ENCODE results near the gene XKR7. TPM values are rescaled to one million over a fixed set of nuclear protein-coding genes. Genes with fewer than 3 reads are reported as not detected.

XKR7 gene
- total and polyA plus RNA-seq, 4 donors, result 0.02 to 0.12 (median 0.05) TPM

DNA sequence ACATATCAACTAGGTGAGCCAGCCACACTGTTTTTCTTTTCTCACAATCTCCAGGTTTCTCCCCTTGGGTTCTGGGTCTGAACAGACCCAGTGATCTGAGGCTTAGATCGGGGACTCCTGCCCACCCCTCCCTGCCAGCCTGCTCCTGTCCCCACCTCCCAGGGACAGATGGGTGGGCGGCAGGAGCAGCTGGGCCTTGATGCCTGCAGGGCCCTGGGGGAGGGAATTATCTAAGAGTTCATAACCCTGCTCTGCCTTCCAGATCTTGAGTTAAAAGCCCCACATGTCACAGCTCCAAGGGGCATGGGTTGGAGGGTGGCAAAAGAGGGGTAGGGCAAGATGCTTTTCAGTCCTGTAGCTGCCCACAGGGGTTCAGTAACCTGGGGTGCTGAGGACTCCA, 5.2 kb upstream of the XKR7 start:
- H3K36me3 ChIP-seq (ENCODE audit: control insufficient read depth in 4 of 4, insufficient read depth in 4 of 4, low read length in 4 of 4), result no peaks in the 10 kb centered on the region
- WGBS, 2 donors, result 52 to 79% methylated on average over 2 of the region's 2 CpGs
- TF ChIP-seq, protein P1, sequence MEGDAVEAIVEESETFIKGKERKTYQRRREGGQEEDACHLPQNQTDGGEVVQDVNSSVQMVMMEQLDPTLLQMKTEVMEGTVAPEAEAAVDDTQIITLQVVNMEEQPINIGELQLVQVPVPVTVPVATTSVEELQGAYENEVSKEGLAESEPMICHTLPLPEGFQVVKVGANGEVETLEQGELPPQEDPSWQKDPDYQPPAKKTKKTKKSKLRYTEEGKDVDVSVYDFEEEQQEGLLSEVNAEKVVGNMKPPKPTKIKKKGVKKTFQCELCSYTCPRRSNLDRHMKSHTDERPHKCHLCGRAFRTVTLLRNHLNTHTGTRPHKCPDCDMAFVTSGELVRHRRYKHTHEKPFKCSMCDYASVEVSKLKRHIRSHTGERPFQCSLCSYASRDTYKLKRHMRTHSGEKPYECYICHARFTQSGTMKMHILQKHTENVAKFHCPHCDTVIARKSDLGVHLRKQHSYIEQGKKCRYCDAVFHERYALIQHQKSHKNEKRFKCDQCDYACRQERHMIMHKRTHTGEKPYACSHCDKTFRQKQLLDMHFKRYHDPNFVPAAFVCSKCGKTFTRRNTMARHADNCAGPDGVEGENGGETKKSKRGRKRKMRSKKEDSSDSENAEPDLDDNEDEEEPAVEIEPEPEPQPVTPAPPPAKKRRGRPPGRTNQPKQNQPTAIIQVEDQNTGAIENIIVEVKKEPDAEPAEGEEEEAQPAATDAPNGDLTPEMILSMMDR (IDR thresholded peaks at IDR 0.05; ENCODE audit: control extremely low read depth, extremely low read depth), result no peak
- DNase-seq, result no peak
- H3K4me1 ChIP-seq (ENCODE audit: control insufficient read depth in 5 of 5, insufficient read depth in 5 of 5, low read length in 5 of 5), result no peaks in the 10 kb centered on the region
- ATAC-seq (ENCODE audit: insufficient read depth, low FRiP score), result no peak
- H3K4me3 ChIP-seq, result no peak overlapping the region
- H3K9me3 ChIP-seq (ENCODE audit: control insufficient read depth in 4 of 4, insufficient read depth in 3 of 4, low read length in 3 of 4), result peaks cover 0 to 2% (median 0%) of the 10 kb centered on the region in 4 donors
- H3K27me3 ChIP-seq (ENCODE audit: control insufficient read depth in 3 of 3, insufficient read depth in 3 of 3, low read length in 2 of 3), result peaks cover 3 to 14% (median 5%) of the 10 kb centered on the region in 3 donors
- no peak overlapping the region for H3K9ac ChIP-seq (ENCODE audit: insufficient read depth in 1 of 2, low read length in 2 of 2)
- no peak overlapping the region for H3K27ac ChIP-seq (ENCODE audit: low read depth in 1 of 2, low read length in 1 of 2)

DNA sequence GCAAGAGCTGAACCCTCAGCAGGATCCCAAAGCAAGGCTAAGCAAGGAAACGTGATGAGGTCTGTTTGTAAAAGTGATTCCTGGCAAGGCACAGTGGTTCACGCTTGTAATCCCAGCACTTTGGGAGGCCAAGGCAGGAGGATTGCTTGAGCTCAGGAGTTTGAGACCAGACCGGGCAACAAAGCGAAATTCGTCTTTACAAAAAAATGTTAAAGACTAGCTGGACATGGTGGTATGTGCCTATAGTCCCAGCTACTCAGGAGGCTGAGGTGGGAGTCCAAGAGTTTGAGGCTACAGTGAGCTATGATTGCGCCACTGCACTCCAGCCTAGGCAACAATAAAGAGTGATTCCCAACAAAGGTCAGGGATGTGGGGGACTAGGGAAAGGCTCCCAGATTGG, 4.1 kb upstream of the XKR7 start:
- Histone ChIP-seq H3K9me3 (ENCODE audit: control insufficient read depth in 4 of 4, insufficient read depth in 3 of 4, low read length in 3 of 4) (peaks cover 0 to 2% (median 0%) of the 10 kb centered on the region in 4 donors), H3K4me3 (no peak overlapping the region), H3K9ac (ENCODE audit: insufficient read depth in 1 of 2, low read length in 2 of 2) (no peak overlapping the region), H3K27ac (ENCODE audit: low read depth in 1 of 2, low read length in 1 of 2) (no peak overlapping the region), H3K36me3 (ENCODE audit: control insufficient read depth in 4 of 4, insufficient read depth in 4 of 4, low read length in 4 of 4) (no peaks in the 10 kb centered on the region), H3K27me3 (ENCODE audit: control insufficient read depth in 3 of 3, insufficient read depth in 3 of 3, low read length in 2 of 3) (peaks cover 3 to 14% (median 5%) of the 10 kb centered on the region in 3 donors), H3K4me1 (ENCODE audit: control insufficient read depth in 5 of 5, insufficient read depth in 5 of 5, low read length in 5 of 5) (peaks cover 0 to 6% (median 0%) of the 10 kb centered on the region in 5 donors)
- no peak for DNase-seq
- WGBS, 2 donors, result 72 to 82% methylated on average over 6 of the region's 6 CpGs
- TF ChIP-seq, protein P1 (IDR thresholded peaks at IDR 0.05; ENCODE audit: control extremely low read depth, extremely low read depth), result no peak
- ATAC-seq (ENCODE audit: insufficient read depth, low FRiP score), result no peak

DNA sequence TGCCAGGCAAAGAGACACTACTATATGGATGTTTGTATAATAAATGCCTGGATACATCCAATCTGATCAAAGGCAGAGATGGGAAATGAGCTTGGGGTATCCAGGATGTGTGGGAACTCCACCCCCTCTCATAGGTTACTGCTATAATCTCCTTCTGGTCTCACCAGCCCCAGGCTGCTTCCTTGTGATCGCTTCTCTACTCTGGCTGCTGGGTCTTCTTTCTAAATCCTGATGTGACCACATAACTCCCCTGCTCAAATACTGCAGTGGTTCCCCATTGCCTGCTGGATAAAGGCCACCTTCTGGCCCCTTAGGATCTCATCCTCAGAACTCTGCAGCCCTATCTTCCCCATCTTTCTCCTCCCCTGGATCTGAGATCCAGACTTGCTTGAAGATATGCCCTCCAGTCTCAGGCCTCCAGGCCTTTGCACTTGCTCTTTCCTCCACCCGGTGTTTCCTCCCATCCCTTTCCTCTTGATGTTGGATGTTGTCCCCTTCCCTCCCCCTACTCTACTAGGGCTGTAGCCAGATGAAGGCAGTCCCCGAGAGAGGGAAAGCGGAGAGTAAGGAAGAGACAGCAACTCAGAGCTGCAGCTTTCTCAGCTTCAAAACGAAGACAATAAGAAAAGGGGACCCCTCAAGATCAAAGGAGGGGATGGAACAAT, 828 bp upstream of the XKR7 start:
- 9 to 10% methylated on average over 5 of the region's 5 CpGs for WGBS, 2 donors
- DNase-seq, result no peak
- H3K27me3 ChIP-seq (ENCODE audit: control insufficient read depth in 3 of 3, insufficient read depth in 3 of 3, low read length in 2 of 3), result peaks cover 3 to 17% (median 8%) of the 10 kb centered on the region in 3 donors

More for the DNA sequence above, 828 bp upstream of the XKR7 start:
- ATAC-seq (ENCODE audit: insufficient read depth, low FRiP score), result no peak
- TF ChIP-seq, protein P1 (IDR thresholded peaks at IDR 0.05; ENCODE audit: control extremely low read depth, extremely low read depth), result no peak
- Histone ChIP-seq H3K4me3 (no peak overlapping the region), H3K4me1 (ENCODE audit: control insufficient read depth in 5 of 5, insufficient read depth in 5 of 5, low read length in 5 of 5) (peaks cover 0 to 6% (median 0%) of the 10 kb centered on the region in 5 donors), H3K9me3 (ENCODE audit: control insufficient read depth in 4 of 4, insufficient read depth in 3 of 4, low read length in 3 of 4) (peaks cover 0 to 2% (median 0%) of the 10 kb centered on the region in 4 donors), H3K36me3 (ENCODE audit: control insufficient read depth in 4 of 4, insufficient read depth in 4 of 4, low read length in 4 of 4) (no peaks in the 10 kb centered on the region), H3K27ac (ENCODE audit: low read depth in 1 of 2, low read length in 1 of 2) (no peak overlapping the region), H3K9ac (ENCODE audit: insufficient read depth in 1 of 2, low read length in 2 of 2) (no peak overlapping the region)

Data from lung (tissue), 12 donors.